HG02642 (cell line): Measurements from ENCODE around the gene SMG6.

Source experiments
- ATAC-seq: cut with Tn5 transposase; IDR thresholded peaks from one replicate; pipeline ENCODE4 v1.9.1; 2021; ENCODE audit warnings: mild to moderate bottlenecking; ENCODE audit not compliant: unreplicated experiment, poor library complexity

Gene SMG6

GRCh38 chr17:2055292-2056205, 248.0 kb downstream of the SMG6 start:
- no peak for ATAC-seq

GRCh38 chr17:2054512-2055291, 248.9 kb downstream of the SMG6 start, which contains the start of gene HIC1:
Gene HIC1, plus strand, starts transcription at chr17:2055103. Its CDS starts 1,588 bp downstream, at chr17:2056691.
- peak; percentile 39 for ATAC-seq

- no peak for ATAC-seq
Measured at GRCh38 chr17:2054262-2054511, 249.4 kb downstream of the SMG6 start.

DNA sequence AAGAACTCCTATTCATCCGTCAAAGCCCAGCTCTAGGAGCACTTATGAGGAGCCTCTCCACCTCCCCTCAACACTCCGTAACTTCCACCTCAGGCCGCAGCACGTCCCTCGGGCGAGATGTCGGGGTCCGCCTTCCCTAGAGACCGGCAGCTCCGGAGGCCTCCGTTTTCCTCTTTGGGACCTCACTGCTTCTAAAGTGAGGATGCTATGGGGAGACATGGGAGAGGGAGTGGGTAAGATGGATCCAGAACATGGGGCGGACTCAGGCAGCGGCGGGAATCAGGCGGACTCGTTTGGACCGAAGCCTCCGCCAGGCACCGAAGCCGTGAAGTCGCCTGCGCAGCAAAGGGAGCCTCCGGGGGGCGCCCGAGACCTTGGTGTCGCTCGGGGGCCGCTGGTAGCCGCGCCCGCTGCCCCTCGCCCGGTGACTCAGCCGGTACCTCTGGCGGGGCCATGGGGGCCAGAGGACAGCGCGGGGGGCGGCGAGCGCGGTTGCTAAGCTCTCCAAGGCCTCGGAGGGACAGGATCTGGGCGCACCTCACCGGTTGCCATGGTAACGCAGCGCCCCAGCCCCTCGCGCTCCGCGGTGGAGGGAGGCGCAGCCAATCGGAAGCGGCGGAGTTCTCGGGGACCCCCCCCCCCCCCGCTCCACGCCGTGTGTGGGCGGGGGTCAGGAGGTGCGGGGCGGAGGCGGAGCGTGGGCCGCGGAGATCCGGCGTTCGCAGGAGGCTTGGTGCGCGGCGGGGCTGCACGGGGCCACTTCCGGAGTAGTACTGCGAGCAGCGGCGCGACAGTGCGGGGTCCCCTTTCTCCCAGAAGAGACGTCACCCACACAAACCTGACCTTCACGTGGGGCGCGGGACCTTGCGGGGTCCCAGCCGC, 250.0 kb downstream of the SMG6 start:
- no peak for ATAC-seq

- no peak for ATAC-seq
Measured at GRCh38 chr17:2051933-2052559, 251.5 kb downstream of the SMG6 start.

DNA sequence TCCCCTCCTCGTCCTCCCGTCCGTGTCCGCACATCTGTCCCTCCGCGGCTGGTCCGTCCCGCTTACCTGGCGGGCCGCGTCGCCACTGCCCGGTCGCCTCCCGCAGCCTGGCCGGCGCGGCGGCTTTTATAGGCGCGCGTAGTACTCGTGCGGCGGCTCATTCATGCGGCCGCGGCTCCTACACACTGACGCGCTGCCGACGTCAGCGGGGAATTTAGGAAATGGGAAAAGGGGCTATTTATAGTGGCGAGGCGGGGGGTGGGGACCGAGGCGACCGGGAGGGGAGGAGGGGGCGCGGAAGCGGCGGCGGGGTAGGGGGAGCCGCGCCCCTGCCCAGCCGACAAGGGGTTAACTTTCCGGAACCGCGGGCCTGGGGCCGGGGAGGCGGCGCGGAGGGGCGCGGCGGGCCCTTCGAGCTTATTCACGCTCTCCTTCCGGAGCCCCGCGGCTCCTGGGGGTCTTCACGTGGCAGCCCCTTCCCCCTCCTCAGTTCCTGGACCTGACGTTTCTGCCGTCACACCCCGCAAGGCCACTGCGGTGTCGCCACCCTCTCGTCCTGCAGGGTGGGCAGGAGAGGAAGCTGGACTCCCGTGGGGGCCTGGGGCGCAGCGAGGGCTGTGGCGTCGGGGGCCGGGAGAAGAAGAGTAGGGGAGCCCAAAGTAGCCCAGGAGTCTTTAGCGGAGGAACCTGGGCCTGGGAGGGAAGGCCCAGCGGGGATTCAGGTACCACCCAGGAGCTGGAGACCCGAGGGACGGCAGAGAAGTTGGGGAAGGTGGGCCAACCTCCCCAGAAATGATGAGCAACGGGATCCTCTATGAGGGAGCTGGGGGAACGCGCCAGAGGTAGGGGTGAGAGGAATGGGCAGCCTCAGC, 252.3 kb downstream of the SMG6 start:
- ATAC-seq: no peak

- peak; percentile 18 for ATAC-seq
Measured at GRCh38 chr17:2050300-2051060, 253.1 kb downstream of the SMG6 start.

DNA sequence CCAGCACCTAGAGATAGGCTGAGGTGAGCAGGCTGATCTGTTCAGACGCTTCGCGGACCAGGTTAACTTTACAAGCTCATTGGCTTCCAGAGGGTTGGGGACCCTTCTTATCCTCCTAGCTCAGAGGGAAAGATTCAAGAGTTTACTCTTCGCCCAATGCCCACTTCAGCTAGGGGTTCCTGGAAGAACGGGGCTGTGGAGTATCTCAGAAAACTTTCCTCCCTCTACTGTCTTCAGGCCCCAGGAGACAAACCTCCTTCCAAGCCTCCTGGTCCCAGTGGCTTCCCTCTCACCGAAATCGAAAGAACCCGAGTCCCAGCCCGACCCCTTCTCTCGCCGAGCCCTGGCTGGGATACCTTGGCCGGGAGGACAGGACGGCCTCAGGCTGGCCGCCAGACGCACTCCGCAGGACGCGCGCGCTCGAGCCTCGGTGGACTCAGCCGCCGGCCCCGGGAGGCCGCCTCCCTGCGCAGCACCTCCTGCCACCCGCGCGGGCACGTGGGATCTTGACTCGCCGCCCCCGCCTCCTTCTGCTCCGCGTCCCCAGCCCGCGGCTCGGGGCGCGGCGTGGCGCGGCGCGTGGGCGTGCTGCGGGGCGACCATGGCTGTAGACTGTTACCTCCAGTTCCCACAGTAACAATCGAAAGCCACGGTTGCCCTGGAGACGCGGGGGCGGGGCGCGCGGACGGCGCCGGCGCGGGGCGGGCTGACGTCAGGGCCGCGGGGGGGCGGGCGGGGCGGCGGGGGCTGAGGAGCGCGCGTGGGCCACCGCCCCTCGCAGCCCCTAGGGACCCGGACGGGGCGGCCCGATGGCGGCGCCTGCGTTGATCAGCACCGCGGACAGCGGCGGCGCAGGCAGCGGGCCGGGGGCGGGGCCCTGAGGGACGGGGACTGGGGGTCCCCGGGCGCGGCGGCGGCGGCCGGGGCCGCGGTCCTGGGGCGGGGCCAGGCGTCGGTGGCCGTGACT, 254.0 kb downstream of the SMG6 start:
- ATAC-seq: peak; percentile 62

- ATAC-seq: no peak
Measured at GRCh38 chr17:2048805-2049204, 254.8 kb downstream of the SMG6 start.

GRCh38 chr17:2047590-2047989, 256.0 kb downstream of the SMG6 start:
- no peak for ATAC-seq

- ATAC-seq: no peak
Measured at GRCh38 chr17:2044263-2044894, 259.2 kb downstream of the SMG6 start.

- ATAC-seq: no peak
Measured at GRCh38 chr17:2043785-2044184, 259.8 kb downstream of the SMG6 start.

- ATAC-seq: no peak
Measured at GRCh38 chr17:2042933-2043332, 260.7 kb downstream of the SMG6 start.

DNA sequence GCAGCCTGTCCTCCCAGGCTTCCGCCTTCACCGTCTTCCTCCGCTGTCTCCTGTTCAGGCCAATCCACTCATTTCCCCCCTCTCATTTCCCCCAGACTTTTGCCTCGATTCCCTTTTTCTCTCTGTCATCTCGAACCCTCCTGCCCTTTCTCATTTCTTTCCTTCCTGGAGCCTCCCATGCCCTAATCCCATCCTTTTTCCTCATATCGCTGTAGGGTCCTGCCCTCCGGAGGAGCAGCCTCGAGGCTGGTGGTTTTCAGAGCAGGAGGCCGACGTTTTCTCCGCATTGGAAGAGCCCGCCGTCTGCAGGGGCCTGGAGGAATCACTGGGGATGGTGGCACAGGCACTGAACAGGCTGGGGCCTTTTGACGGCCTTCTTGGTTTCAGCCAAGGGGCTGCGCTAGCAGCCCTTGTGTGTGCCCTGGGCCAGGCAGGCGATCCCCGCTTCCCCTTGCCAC, 261.2 kb downstream of the SMG6 start:
- ATAC-seq: no peak

DNA sequence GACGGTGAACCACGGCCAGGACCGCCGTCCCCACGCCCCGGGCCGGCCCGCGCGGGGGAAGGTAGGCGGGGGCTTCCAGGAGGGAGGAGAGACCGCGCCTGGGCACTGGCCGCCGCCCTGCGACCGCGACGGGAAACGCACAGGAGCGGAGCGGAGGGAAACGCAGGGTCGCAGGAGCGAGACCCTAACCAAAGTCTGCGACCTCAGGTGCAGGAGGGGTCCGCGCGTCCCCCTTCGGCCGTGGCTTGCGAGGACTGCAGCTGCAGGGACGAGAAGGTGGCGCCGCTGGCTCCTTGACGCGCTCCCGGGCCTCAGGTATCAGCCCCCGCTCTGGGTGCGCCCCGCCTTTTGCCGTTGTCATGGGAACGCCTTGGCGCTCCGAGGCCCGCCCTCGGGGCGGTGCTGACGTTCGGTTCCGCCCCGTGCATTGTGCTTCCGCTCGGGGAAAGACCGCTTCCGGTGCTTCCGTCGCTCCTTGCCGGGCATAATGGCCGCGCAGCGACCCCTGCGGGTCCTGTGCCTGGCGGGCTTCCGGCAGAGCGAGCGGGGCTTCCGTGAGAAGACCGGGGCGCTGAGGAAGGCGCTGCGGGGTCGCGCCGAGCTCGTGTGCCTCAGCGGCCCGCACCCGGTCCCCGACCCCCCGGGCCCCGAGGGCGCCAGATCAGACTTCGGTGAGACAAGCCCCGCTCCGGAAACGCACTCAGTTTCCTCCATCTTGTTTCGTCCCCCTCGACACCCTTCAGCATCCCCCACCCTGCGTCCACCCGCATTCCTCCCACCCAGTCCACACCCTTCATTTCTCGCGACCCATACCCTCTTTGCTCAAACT, 261.8 kb downstream of the SMG6 start, which contains the start of gene OVCA2:
Gene OVCA2, plus strand, starts transcription at position 462 of the 829 bp plus-strand sequence. Its CDS starts 26 bp downstream, at position 488.
- ATAC-seq: peak; percentile 93
